ENCODE data around the gene KRT13.

Gene KRT13

GRCh38 chr17:41523787-41524186, 18.4 kb upstream of the KRT13 start:
- in situ Hi-C loops (cut with HindIII; ENCODE audit: low pct_ligation_motif_present, low pct_unique_long_range_greater_than_20kb, low sequenced_read_pairs), result no loop called here

DNA sequence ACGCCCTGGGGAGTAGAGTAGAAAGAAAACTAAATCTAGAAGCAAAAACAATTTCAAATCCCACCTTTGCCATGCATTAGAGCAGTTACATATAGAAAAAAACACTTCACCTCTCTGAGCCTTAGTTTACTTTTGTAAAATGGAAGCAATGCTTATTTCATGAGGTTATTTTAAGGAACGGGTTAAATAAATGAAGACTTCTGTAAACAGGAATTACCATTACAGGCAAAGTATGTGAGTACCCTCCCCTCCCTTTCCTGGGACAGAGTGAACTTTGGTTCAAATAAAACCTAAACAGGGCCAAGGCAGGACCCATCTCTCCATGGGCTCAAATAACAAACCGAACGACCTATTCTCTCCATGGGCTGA, 17.8 kb upstream of the KRT13 start:
- in situ Hi-C loops (cut with HindIII; ENCODE audit: low pct_ligation_motif_present, low pct_unique_long_range_greater_than_20kb, low sequenced_read_pairs), result no loop called here
- no peak for DNase-seq

More at GRCh38 chr17:41523787-41524186, 18.4 kb upstream of the KRT13 start:
- no peak for DNase-seq

DNA sequence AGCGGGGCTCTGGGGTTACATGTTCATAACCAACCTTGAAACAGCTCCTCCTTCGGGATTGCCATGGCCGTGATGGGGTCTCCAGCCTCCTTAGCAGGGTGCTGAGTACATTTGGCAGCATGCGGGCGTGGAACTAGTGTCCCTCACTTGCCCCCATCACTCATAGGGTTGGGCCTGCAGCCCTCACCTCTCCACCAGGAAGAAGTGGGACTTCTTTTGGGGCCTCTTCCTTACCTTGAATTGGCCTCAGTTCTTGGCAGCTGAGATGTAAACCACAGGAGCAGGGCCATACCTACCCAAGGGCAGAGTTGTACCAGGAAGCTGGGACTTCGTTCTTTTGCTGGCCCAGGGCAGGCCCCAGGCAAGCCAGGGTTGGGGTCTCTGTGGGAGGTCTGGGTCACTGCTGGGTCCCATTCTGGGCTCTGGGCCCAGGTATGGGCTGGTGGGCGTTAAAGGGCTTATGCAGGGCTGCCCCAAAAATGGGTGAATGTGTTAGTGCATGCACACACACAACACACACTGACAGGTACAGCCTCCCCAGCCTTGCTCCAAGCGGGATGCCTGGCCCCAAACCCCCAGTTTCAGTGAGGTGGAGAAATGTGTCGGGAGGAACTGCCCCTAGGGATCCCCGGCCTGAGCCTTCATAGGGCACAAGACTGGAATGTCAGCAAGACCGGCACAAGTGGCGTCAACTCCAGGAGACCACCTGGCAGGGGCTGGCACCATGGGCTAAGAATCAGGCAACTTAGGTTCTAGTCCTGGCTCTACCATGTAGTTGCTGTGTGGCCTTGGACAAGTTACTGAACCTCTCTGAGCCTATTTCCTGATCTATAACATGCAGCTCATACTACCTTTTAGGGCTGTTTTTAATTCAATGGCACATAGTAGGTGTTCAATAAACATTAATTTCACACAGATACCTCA, 17.2 kb upstream of the KRT13 start:
- DNase-seq, result peak; percentile 40
- in situ Hi-C loops (cut with HindIII; ENCODE audit: low pct_ligation_motif_present, low pct_unique_long_range_greater_than_20kb, low sequenced_read_pairs), result no loop called here

GRCh38 chr17:41521574-41522261, 16.3 kb upstream of the KRT13 start:
- peak; percentile 91 for DNase-seq

GRCh38 chr17:41520821-41521521, 15.6 kb upstream of the KRT13 start:
- in situ Hi-C loops (cut with HindIII; ENCODE audit: low pct_ligation_motif_present, low pct_unique_long_range_greater_than_20kb, low sequenced_read_pairs), result no loop called here
- DNase-seq, result no peak

More at GRCh38 chr17:41521574-41522261, 16.3 kb upstream of the KRT13 start:
- in situ Hi-C loops (cut with HindIII; ENCODE audit: low pct_ligation_motif_present, low pct_unique_long_range_greater_than_20kb, low sequenced_read_pairs), result no loop called here

- in situ Hi-C loops (cut with HindIII; ENCODE audit: low pct_ligation_motif_present, low pct_unique_long_range_greater_than_20kb, low sequenced_read_pairs), result no loop called here
- DNase-seq, result no peak
Observed at GRCh38 chr17:41519501-41520224, 14.3 kb upstream of the KRT13 start.

GRCh38 chr17:41518789-41519449, 13.5 kb upstream of the KRT13 start, which contains the start of gene KRT15:
TSS of gene KRT15 (minus strand) at chr17:41518890. CDS start at chr17:41518827, 63 bp downstream.
- in situ Hi-C loops (cut with HindIII; ENCODE audit: low pct_ligation_motif_present, low pct_unique_long_range_greater_than_20kb, low sequenced_read_pairs), result no loop called here
- peak; percentile 27 for DNase-seq

- in situ Hi-C loops (cut with HindIII; ENCODE audit: low pct_ligation_motif_present, low pct_unique_long_range_greater_than_20kb, low sequenced_read_pairs), result no loop called here
- no peak for DNase-seq
Observed at GRCh38 chr17:41518031-41518430, 12.6 kb upstream of the KRT13 start.

DNA sequence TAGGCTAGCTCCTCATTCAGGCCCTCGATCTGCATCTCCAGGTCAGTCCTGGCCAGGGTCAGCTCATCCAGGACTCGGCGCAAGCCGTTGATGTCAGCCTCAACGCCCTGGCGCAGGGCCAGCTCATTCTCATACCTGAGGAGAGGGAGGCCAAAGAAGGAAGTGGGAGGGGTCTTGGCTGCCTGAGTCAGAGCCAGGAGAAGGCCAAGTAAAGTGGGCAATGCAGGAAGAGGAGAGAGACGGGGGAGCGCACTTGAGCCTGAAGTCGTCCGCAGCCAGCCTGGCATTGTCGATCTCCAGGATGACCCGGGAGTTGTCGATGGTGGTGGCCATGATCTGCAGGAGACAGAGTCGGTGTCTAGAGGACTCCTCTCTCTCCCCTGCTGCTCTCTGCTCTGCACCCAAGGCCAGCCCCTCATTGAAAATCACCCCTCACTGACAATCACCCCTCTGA, 11.4 kb upstream of the KRT13 start:
- DNase-seq, result no peak
- in situ Hi-C loops (cut with HindIII; ENCODE audit: low pct_ligation_motif_present, low pct_unique_long_range_greater_than_20kb, low sequenced_read_pairs), result no loop called here

GRCh38 chr17:41516147-41516829, 10.9 kb upstream of the KRT13 start:
- in situ Hi-C loops (cut with HindIII; ENCODE audit: low pct_ligation_motif_present, low pct_unique_long_range_greater_than_20kb, low sequenced_read_pairs), result no loop called here
- no peak for DNase-seq

DNA sequence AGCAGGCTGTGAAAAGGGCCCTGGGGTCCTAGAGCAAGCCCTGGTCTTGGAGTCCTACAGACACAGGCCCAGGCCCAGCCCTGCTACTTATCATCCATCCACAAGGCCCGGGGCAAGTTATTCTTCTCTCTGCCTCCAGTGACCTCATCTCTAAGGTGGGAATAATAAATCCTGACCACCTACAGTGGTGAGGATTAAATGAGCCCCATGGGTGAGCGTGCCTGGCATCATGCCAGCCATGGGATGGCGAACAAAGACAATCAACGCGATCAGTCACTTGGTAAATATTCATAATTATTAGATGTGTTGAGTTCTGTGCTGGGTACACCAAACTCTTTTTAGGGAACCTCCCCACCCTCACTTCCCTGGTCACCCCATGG, 7.7 kb upstream of the KRT13 start:
- no peak for DNase-seq
- in situ Hi-C loops (cut with HindIII; ENCODE audit: low pct_ligation_motif_present, low pct_unique_long_range_greater_than_20kb, low sequenced_read_pairs), result no loop called here

DNA sequence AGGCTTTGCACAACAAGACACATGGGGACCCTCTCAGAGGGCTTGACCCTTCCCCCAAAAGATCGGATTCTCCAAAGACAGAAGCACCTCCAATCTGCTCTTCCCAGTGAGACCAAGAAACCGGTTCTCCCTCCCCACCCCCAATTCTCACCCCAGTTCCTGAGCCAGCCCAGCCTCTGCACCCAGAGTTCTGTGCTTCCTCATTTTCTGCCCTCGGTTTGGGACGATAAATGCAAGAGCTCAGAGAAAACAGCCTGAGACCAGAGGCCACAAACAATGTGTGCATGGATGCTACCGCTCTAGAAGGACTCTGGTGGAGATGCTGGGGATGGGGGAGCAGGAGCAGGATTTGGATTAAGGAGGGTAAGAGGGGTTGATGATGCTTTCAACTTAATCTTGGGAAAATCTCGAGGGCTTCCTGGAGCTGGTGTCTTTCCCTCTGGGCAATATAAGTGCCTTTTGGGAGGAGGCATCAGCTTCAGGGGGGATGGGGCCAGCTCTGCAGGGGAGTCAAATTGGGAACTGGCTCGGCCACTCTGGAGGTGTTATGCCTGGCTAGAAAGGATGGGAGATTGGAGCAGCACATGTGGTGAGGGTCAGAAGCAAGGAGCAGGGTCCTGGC, 7.2 kb upstream of the KRT13 start:
- no peak for DNase-seq

GRCh38 chr17:41511716-41512115, 6.3 kb upstream of the KRT13 start:
- in situ Hi-C loops (cut with HindIII; ENCODE audit: low pct_ligation_motif_present, low pct_unique_long_range_greater_than_20kb, low sequenced_read_pairs), result no loop called here
- DNase-seq, result no peak

More for the DNA sequence above, 7.2 kb upstream of the KRT13 start:
- in situ Hi-C loops (cut with HindIII; ENCODE audit: low pct_ligation_motif_present, low pct_unique_long_range_greater_than_20kb, low sequenced_read_pairs), result no loop called here

DNA sequence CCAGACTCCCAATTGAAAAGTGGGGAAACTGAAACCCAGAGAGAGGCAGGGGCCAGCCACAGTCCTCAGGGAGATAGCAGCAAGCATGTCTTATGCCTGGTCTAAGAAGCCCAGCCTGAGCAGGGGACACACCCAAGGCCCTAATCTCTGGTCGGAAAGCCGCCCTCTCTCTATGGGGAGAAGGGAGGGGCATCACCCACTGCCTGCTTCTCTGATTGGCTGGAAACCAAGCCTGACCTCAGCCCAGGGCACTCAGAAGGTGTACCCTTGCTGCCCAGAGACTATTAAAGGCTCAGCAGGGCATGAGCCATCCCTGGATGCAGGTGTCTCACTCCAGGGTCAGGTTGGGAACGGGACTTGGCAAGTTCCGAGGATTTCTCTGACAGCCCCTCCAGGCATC, 5.7 kb upstream of the KRT13 start:
- in situ Hi-C loops (cut with HindIII; ENCODE audit: low pct_ligation_motif_present, low pct_unique_long_range_greater_than_20kb, low sequenced_read_pairs), result no loop called here
- DNase-seq, result no peak

DNA sequence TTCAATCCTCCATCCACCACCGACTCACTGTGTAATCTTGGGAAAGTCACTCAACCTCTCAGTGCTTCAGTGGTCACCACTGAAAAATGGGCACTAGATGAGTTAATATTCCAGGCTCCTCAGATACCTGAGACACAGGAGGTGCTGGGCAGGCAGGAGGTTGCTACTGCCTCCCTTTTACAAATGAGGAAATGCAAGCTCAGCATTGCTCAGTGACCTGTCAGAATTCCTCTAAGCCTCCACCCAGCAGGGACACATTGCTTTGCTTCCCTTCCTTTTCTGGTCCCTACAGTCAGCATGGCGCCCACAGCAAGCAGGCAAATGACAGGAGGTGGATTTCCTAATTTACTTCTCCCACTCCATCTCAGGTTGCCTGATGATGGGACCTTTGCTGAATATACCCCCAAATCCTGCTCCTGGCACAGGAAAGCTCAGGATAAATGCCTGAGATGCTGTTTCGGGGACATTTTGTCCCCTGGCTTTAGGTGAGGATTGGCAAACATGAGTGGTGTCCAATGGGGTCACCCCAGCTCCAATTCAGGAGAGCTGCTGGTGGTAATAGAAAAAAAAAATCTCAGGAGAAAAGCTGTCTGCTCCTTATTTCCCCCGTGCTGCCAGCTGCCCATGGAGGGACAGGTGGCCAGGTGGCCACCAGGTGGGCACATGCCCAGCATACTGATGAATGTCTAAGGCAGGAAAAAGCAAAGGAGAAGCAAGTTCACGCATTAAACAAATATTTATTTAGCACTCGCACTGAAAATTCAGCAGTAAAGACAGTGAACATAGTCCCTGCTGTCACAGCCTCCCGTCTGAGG, 5.0 kb upstream of the KRT13 start:
- in situ Hi-C loops (cut with HindIII; ENCODE audit: low pct_ligation_motif_present, low pct_unique_long_range_greater_than_20kb, low sequenced_read_pairs), result no loop called here
- no peak for DNase-seq

DNA sequence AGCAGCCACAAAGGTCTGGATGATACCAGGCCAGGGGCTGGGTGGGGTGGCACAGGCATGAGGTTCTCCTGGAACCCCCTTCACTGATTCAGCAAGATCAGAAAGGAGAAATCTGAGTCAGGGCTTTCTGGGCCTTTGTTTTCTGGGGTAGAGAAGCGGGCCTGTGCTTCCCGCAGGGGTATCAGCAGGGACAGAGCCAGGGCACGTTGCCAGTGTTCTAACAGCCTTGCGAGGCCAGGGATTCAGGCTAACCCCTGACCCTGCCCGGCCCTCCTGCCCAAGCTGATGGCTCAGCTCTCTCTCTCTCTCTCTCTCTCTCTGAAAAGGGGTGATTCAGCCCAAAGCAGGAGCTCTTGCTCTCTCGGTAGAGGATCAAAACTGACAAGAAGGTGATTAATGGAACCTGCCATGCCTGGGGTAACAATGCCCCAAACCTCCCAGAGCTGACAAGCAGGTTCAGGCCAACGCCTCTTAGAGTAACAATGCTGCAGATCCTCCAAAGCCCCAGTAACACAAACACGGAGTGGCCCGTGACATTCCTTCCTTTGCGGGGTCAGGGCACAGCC, 2.0 kb upstream of the KRT13 start:
- no peak for DNase-seq

More for the DNA sequence above, 2.0 kb upstream of the KRT13 start:
- in situ Hi-C loops (cut with HindIII; ENCODE audit: low pct_ligation_motif_present, low pct_unique_long_range_greater_than_20kb, low sequenced_read_pairs), result no loop called here

All from ACHN (cell line).